22Rv1 (cell line): ENCODE measurements around the gene MAPK9.

Source experiments
- ZFX ChIP-seq: fragments of 450-650 bp; IDR thresholded peaks from 2 replicates; pipeline ENCODE4 v1.6.1; 2017; ENCODE audit warnings: antibody characterized with exemption, borderline replicate concordance
- TF ChIP-seq, protein P1 (sequence below): fragments of 450-650 bp; IDR thresholded peaks from 2 replicates; pipeline ENCODE4 v1.5.1; 2017; ENCODE audit warnings: mild to moderate bottlenecking

- TF ChIP-seq, protein P1, sequence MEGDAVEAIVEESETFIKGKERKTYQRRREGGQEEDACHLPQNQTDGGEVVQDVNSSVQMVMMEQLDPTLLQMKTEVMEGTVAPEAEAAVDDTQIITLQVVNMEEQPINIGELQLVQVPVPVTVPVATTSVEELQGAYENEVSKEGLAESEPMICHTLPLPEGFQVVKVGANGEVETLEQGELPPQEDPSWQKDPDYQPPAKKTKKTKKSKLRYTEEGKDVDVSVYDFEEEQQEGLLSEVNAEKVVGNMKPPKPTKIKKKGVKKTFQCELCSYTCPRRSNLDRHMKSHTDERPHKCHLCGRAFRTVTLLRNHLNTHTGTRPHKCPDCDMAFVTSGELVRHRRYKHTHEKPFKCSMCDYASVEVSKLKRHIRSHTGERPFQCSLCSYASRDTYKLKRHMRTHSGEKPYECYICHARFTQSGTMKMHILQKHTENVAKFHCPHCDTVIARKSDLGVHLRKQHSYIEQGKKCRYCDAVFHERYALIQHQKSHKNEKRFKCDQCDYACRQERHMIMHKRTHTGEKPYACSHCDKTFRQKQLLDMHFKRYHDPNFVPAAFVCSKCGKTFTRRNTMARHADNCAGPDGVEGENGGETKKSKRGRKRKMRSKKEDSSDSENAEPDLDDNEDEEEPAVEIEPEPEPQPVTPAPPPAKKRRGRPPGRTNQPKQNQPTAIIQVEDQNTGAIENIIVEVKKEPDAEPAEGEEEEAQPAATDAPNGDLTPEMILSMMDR, result peak; percentile 37; the same call in 1 of the 2 replicates
- no peak for TF ChIP-seq ZFX
Measured at GRCh38 chr5:180201051-180201987, 90.6 kb downstream of the MAPK9 start.
